ENCODE data around the gene CARD10.

Gene CARD10

DNA sequence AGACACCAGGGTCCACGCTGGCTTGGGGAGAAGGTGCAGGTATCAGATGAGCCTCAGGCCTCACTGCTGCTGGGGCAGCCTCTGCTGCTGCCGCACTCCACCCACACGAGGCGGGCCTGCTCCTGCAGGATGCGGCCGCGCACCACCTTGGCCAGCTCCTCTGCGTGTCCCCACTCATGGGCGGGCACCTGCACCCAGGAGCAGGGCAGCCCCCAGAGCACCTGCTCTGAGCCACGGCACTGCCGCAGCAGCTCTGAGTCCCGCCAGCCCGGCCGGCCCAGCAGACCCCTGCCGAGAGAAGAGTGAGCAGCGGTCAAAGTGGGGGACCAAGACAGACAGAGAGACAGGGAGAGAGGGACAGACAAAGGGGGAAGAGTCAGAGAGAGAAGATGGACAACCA, 28.1 kb downstream of the CARD10 start:
- FAIRE-seq (no peak), DNase-seq (ENCODE audit: extremely low spot score, insufficient read length, low read depth) (no peak)

DNA sequence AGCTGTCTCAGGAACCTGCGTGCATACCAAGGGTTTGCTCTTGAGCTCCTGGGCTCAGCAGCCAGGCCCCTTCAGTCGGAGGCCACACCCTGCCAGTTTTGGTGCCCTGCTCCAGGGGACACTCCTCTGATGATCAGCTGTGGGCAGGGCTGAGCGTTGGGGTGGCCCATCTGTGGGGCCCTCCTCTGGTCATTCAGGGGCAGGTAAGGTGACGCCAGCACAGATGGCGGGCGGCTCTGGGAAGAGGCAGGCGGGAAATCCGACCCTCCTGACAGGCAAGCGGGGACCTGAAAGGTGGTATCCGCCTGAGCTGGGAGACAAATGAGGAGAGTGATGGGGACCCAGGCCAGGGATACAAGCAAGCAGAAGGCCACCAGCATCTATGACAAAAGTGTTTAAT, 29.2 kb downstream of the CARD10 start:
- FAIRE-seq (no peak), DNase-seq (ENCODE audit: extremely low spot score, insufficient read length, low read depth) (no peak)

DNA sequence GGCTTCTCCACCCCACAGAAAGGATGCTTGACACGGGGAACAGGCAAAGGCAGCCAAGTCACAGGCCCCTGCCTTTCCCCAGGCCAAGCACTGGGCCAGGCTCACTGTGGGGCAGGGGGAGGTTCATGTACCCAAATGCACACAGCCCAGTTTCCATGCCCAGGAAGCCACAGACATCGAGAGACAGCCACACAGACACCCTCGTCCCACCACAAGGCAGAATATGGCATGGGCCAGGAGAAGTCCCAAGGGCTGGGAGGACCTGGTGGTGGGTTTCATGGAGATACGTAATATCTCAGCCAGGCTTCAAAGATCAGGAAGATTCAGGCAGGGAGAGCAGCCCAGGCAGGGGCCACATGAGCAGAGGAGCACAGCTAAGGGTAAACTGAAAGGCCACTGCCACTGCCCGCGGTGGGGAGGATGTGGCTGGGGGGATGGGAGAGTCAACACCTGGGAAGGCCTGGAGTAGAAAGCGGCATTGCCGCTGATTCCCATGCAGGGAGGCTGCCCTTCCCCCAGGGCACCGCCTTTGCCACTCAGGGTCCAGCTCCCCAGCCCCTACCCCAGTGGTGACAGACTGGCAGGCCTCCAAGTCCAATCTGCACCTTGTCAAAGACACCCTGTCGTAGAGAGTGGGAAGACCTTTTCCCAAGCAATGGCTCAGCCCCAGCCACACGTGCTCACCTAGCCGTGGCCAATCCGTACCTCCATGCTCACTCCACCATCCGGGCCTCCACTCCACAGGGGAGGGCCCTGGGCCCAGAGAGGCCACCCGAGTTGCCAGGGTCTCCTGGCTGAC, 30.7 kb downstream of the CARD10 start:
- DNase-seq (ENCODE audit: extremely low spot score, insufficient read length, low read depth) (no peak), FAIRE-seq (no peak)

DNA sequence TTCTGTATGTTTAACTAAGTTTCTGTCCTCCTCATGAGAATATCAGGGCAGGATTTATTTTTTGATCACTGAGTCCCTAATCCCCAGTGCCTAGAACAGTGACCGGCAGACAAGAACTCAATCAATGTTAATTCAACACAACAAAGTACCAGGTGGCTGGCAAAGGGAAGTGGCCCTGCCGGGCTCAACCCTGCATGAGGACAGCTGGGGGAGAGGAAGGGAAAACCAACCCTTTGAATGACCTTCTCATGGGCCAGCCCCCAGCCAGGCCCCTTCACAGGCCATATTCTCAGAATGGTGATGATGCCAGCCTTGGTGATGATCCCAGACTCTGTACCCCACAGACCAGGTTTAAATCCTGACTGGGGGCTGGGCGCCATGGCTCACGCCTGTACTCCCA, 31.6 kb downstream of the CARD10 start:
- FAIRE-seq: no peak
- DNase-seq (ENCODE audit: extremely low spot score, insufficient read length, low read depth): no peak

DNA sequence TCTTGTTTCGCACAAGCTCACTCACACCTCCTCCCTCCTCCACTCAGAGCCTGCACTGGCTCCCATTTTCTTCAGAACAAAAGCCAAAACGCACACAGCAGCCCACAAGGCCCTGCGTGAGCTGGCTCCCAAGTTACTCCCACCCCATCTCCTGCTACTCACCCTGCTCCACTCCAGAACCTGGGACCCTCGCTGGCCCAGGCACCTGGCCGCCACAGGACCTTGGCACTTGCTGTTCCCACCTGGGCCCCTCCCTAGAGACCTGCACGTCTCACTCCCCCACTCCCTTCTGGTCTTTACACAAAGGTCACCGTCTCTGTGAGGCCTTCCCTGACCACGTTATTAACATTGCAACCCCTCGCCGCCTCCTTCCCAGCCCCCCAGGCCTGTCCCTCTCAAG, 32.1 kb downstream of the CARD10 start:
- DNase-seq (ENCODE audit: extremely low spot score, insufficient read length, low read depth) (no peak), FAIRE-seq (no peak)

DNA sequence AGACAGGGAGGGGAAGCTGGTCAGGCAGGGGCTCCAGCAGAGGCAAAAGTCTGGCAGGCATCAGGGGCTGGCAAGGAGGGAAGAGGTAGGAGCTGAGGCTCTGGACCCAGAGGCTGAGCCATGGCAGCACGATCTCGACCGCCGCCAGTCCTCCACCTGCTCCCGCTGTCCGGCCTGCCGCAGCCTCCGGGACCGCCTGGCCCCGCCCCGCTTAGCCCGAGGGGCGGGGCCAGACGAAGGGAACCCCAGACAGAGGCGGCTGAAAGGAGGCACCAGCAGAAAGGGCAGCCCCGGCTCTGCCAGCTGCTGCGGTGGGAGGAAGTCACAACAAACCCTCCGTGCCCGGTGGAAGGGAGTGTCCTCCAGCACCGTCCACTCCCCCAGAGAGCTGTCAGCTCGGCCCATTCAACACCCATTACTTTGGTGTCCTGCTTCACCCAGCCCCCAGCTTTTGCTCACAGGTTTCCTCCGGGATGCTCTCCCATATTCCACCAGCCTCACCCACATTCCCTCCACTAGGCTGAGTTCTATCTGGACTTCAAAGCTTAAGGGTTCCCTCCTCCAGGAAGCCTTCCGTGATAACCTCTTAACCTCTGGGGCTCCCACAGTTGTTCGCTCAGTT, 32.9 kb downstream of the CARD10 start, which contains the start of gene MFNG:
Gene MFNG (minus strand): TSS at position 161 of the 622 bp plus-strand sequence. CDS start 207 bp downstream, outside the sequence.
- FAIRE-seq (peak; percentile 93), DNase-seq (ENCODE audit: extremely low spot score, insufficient read length, low read depth) (peak; percentile 86)

DNA sequence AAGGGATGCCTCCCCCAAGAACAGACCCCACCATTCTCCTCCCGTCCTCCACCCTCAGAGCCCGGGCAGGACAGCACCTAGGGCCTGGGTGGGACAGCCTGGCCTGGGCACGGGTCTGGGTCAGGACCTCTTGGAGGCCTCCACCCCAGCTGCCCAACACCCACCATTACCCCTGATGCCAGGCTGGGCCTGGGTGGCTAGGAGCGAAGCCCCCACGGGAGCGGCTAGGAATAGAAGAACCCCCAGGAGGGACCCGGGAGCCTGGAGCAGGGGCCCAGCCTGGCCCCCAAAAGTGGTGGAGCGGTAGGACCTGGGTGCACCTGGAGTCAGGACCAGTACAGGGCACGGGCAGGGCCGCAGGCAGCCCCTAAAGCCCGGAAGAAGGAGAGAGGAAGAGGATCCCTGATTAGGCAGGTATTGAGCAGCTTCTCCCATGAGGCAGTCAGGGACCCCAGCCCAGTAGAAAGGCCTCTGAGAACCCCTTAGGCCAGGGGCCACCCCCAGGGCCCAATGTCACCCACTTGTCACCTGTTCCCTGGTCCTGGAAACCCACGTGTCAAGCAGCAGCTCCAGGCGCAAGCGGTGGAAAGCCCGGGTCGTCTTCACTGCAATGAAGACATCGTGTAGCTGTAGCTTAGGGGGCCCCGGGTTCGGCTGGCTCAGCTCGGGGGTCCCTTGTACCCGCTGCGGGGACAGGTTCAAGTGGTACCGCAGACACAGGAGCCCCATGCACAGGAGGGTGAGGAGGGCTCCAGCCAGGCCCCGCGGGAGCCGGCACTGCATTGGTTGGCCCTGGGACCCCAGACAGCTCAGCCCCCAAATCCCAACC, 33.6 kb downstream of the CARD10 start:
- DNase-seq (ENCODE audit: extremely low spot score, insufficient read length, low read depth): no peak
- no peak for FAIRE-seq

DNA sequence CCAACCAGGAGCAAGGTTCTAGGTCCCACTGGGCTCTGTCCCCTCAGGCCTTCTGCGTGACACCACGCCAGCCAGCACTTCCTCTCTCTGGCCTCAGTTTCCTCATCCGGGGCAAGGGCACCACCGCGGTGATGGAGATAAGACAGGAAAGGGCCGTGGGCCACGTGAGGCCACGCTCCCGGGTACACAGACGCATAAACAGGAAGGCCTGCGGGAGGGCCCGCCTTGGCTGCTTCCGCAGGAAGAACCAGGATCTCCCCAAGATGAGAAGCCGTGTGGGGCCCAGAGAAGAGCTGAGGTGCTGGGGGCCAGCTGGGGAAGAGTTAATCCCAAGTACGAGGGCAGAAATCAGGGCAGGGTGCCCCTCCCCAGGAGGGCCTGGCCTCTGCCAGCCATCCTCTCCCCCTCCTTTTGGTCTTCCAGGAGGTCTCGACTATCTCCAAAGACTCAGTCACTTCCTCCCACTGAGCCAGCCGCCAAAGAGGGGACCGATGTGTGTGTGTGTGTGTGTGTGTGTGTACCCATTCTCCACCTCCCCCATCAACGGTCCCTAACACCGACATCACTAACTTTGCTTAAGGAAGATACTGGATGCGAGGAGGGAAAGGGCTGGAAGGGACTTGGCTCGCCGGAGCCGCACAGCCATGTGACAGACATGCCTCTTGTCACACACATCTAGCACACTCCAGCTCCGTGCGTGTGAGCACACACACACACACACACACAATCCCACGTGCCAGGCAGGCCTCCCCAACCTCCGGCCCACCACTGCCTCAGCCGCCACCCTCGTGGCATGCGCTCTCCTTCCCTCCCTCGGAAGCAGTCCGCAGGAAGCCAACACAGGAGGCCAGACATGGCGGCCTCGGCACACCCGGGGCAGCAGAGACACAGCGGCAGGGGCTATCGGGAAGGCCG, 34.5 kb downstream of the CARD10 start:
- DNase-seq (ENCODE audit: extremely low spot score, insufficient read length, low read depth) (no peak), FAIRE-seq (peak; percentile 99)

DNA sequence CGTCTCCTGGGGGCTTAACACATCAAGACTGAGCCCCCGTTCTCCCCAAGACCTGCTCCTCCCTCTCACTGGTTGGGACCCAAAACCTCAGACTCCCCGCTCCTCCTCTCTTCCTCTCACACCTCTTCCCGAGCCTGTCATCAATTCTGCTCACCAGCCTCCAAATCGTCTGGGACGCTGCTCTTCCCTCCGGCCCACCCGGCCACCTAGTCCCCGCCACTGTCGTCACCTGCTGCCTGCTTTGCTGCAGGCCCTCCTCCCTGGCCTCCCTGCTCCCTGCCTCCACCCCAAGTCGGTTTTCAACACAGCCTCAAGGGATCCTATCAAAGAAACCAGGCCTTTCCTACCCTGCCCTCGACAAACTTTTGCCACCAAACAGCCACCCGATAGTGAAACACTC, 36.2 kb downstream of the CARD10 start:
- DNase-seq (ENCODE audit: extremely low spot score, insufficient read length, low read depth): no peak
- FAIRE-seq: no peak

DNA sequence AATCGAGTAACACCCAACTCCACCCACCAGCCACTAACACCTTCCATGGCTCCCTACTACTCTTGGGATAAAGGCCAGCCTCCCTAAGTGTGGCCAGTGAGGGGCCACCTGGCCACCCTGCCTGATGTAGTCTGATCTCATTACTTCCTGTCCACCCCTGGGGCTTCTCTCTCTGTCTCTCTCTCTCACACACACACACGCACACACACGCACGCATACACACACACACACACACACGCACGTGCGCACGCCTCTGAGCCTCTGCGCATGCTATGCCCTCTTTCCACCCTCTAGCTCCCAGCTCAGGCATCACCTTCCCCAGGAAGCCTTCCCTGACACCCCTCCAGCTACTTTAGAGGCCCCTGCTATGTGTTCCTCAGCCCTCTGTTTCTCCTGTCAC, 37.0 kb downstream of the CARD10 start:
- FAIRE-seq: no peak
- no peak for DNase-seq (ENCODE audit: extremely low spot score, insufficient read length, low read depth)

DNA sequence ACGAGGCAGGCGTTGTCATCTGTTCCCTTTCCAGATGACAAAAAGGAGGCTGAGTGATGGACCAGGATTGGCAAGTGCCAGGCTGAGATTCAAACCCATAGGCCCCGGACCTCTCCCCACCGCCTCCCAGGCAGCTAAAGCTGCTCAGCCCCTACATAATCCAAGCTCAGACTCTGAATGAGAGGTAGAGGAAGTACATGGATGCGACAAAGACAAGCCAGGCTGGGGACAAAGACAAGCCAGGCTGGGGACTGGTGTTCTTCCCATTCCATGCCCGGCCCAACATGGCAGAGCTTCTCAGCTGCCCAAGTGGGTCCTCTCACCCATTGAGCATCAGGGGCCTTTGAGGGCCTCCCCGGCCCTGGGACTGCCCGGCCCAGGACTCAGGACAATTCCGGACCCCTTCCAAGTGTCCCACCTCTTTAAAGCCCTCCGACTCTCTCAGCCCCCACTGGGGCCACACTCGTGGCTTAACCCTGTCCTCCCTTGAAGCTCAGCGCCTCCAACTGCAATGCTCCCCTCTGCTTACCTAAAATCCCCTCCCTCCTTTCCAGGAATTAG, 37.8 kb downstream of the CARD10 start:
- no peak for DNase-seq (ENCODE audit: extremely low spot score, insufficient read length, low read depth)
- no peak for FAIRE-seq

DNA sequence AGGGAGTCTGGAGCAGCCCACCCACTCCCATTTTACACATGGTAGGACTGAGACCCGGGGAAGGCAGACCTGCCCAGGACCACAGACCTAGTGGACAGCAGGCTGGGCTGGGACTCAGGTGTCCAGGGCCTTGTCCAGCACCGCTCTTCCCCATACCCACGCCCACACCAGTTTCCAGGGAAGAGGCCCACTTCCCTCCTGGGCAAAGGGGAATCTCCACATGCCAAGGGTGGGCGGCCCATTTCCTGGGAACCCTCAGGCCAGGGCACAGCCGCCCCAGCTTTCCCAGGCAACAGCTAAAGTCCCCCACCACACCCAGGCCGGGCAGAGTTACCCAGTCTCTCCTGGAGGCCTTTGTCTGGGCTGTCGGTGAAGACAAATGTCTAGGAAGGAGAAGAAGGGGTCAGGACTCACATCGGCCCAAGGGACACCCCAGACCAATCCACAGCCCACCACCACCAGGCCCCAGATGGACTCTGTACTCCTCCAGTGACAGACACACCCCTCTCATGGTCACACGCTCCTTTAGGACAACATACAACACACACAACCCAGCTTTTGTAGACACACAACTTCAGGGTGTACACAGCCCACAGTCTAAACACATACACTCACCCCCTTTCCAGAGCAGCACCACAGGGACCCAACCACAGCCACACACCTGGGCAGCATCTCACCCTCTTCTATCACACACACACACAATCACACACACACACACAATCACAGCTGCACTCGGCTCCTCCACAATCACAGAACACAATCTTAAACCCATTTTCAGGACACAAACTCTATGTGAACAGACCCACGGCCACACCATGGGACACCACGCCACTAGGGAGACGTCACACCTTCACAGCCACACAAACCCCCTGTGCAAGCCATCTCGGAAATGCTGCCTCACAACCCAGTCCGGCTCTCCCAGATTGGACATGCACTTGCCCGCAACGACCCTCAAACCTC, 38.5 kb downstream of the CARD10 start:
- FAIRE-seq (no peak), DNase-seq (ENCODE audit: extremely low spot score, insufficient read length, low read depth) (no peak)

DNA sequence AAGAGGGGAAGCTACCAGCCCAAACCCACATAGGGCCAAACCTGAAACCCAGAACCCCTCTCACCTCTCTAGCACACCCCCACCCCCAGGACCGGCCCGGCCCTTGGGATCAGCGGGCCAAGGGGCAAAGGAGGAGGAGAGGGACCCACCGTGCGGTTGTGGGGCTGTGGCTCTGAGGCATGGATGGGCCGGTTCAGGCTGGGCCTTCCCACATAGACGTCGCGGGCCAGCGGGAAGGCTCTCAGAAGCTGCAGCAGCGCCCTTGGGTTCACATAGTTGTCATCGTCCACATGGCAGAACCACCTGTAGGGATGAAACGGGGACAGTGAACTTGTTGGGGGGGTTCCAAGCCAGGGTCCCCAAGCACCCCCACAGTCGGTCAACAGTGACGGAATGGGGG, 40.0 kb downstream of the CARD10 start:
- no peak for DNase-seq (ENCODE audit: extremely low spot score, insufficient read length, low read depth)
- no peak for FAIRE-seq

DNA sequence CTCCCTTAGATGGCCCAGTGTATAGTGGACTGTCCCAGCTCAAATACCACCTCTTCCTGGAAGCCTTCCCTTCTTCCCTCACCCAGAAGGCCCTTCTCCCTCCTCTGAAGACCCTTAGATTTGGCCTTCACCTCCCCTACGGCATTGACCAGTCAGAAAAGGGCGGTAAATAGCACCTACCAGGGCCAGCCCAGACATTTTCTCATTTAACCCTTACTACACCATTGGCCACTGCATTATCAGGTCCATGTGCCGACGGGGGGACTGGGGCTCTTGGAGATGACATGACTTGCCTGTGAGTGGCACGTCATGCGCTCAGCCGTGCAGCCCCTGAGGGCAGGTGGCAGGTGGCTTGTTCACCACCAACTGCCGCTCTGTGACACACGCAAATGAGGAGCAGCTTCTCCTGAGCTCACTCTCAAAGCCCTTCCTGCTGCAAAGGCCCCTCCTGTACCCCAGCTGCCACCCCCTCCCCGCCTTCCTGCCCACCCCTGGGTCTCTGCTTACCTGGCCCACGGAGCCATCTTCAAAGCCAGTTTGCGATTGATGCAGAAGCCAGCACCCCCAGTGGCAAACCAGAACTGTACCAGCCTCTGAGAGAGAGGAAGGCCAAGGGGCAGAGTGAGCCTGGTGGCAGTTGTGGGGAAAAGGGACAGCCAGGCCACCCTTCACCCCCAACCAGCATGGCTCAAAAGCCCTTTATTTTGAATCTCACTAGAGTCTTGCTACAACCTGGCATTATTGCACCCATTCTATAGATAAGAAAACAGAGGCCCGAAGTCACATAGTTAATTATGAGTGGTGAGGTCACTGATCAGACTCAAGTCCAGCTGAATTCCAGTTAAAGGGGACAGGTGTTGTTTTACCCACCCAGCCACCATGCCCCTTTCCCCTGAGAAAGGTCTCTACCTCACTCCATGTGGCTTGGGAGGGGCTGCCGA, 42.6 kb downstream of the CARD10 start:
- FAIRE-seq (no peak), DNase-seq (ENCODE audit: extremely low spot score, insufficient read length, low read depth) (no peak)

DNA sequence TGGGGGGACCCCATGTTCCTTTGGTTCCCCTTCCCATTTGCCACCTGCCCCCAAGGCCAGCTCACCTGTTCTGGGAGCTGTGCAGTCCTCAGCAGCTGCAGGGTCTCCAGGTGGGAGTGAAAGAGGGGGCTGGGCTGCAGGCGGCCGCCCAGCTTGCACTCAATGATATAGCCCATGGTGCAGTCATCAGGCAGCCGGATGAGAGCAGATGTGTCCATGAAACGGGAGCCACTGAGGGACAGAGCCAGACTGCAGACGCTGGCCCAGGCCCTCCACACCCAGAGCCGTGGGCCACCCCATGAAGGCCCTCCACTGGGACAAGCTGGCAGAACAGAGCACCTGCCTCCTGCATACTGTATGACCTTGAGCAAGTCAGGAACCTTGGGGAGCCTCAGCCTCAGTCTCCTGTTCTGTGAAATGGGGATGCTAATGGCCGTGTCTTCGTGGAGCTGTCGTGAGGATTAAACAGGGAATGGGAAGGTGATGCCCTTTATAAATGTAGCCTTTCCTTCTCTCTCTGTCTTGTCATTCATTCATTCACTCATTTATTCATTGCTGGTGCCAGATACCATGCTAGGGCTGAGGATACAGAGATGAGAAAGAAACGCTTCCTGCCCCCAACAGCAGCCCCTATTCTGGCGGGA, 44.6 kb downstream of the CARD10 start:
- no peak for DNase-seq (ENCODE audit: extremely low spot score, insufficient read length, low read depth)
- FAIRE-seq: no peak

DNA sequence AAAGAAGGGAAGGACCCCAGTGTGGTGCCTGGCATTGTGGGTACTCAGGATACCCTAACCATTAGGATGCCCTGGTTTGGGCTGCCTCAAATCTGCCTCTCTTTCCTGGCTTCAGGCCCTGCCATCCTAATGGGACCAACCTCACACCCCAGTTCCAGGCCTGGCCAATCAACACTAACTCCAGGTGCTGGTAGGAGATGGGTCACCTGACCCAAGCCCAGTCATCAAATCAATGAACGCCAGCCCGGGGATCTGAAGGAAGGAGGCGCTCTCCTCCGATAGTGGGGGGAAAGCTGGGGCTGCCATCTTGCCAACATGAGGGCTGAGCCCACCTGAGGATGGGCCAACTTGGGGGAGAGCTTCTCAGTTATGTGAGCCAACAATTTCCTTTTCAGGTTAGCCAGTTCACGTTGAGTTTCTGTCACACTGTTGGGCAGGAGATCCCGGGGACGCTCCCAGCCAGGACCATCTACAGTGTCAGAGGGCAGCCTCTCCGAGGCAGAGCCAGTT, 45.7 kb downstream of the CARD10 start:
- no peak for FAIRE-seq

More for the DNA sequence above, 45.7 kb downstream of the CARD10 start:
- no peak for DNase-seq (ENCODE audit: extremely low spot score, insufficient read length, low read depth)
